Measurements from ENCODE around the gene TECPR1.
A peak's percentile ranks its signal among the peaks of the same experiment; 100 is the strongest.

The TECPR1 gene

GRCh38 chr7:98241674-98242241, 10.3 kb downstream of the TECPR1 start:
- no peaks in the 10 kb centered on the region for H3K27me3 ChIP-seq (ENCODE audit: control insufficient read depth in 3 of 3, insufficient read depth in 3 of 3, low read depth in 1 of 3, low read length in 3 of 3)
- H2BK5ac ChIP-seq (ENCODE audit: low read length): no peak overlapping the region
- H4K91ac ChIP-seq (ENCODE audit: low read depth, low read length, poor library complexity): no peak overlapping the region
- H3K14ac ChIP-seq (ENCODE audit: low read length): no peak overlapping the region
- H4K8ac ChIP-seq (ENCODE audit: low read depth, low read length): no peak overlapping the region
- no peak overlapping the region for H3K4me3 ChIP-seq (ENCODE audit: low read length in 2 of 2)
- H2AFZ ChIP-seq (ENCODE audit: low read length): no peak overlapping the region
- peak overlapping the region; percentile 10 for H2BK120ac ChIP-seq (ENCODE audit: low read depth, low read length)
- H2AK5ac ChIP-seq (ENCODE audit: low read depth, low read length): peak overlapping the region; percentile 66
- H3K4ac ChIP-seq (ENCODE audit: low read length): no peak overlapping the region
- H3K23ac ChIP-seq (ENCODE audit: low read depth, low read length, poor library complexity): no peak overlapping the region
- H3K79me1 ChIP-seq (ENCODE audit: low read depth, low read length): peaks cover 3% of the 10 kb centered on the region
- no peak overlapping the region for H3K4me2 ChIP-seq (ENCODE audit: insufficient read depth, low read length, poor library complexity, severe bottlenecking)
- peaks cover 7 to 31% of the 10 kb centered on the region in 2 donors for H3K36me3 ChIP-seq (replicated peaks in 1 of 2; ENCODE audit: control insufficient read depth in 2 of 2, insufficient read depth in 2 of 2, low read length in 2 of 2)
- H3K9ac ChIP-seq (ENCODE audit: low read depth, low read length, poor library complexity): peak overlapping the region; percentile 30
- DNase-seq (ENCODE audit: low spot score): no peak
- H3K27ac ChIP-seq (replicated peaks; ENCODE audit: low read length): no peak overlapping the region
- H3K4me1 ChIP-seq (ENCODE audit: control insufficient read depth in 2 of 2, insufficient read depth in 1 of 2, low read depth in 1 of 2, low read length in 2 of 2): peaks cover 2 to 4% of the 10 kb centered on the region in 2 donors
- H2BK15ac ChIP-seq (ENCODE audit: low read length): no peak overlapping the region
- H2BK12ac ChIP-seq (ENCODE audit: low read length): no peak overlapping the region
- H3K18ac ChIP-seq (ENCODE audit: low read length): peak overlapping the region; percentile 23
- WGBS, 2 donors (ENCODE audit: extremely low coverage in 2 of 2, insufficient read length in 2 of 2, insufficient replicate concordance in 1 of 2): no CpG with 5 or more reads among the region's 16 CpGs
- H3K9me3 ChIP-seq (replicated peaks in 1 of 2; ENCODE audit: control insufficient read depth in 2 of 2, insufficient read depth in 1 of 2, low read depth in 1 of 2, low read length in 2 of 2): no peaks in the 10 kb centered on the region

DNA sequence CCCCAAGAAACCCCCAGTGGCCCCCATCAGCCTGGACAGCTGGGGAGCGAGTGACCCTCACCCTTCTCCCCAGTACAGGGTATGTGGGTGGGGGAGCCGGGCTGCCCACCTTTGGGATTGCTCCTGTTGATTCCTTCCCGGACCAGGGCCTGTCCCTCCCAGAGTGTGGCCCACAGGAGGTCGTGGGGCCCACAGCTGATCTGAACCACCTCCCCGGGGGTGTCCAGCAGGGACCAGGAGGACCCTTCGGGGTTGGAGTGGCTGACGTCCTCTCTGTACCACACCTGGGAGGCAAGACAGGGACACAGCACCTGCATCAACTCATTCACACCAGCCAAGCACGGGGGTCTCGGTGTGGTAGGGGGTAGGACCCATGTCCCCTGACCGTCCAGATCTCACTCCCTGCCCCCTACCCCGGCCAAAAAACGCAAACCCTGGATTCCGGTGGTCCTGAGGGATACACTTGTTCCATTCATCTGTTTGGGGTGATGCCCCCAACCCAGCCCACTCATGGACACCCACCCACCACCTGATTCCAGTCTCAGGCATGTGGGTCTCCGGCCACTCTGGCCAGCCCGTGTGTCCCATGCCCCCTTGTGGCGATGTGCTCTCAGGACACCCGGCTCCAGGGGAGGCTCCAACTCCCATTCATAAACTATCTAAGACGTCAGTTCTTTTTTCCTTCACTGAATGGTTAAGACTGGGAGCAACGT, 10.9 kb downstream of the TECPR1 start:
- Histone ChIP-seq H4K8ac (ENCODE audit: low read depth, low read length) (no peak overlapping the region), H3K36me3 (replicated peaks in 1 of 2; ENCODE audit: control insufficient read depth in 2 of 2, insufficient read depth in 2 of 2, low read length in 2 of 2) (peaks cover 7 to 36% of the 10 kb centered on the region in 2 donors), H2BK5ac (ENCODE audit: low read length) (no peak overlapping the region), H3K14ac (ENCODE audit: low read length) (no peak overlapping the region), H2AFZ (ENCODE audit: low read length) (no peak overlapping the region), H3K18ac (ENCODE audit: low read length) (peak overlapping the region; percentile 38), H4K91ac (ENCODE audit: low read depth, low read length, poor library complexity) (no peak overlapping the region), H3K27me3 (ENCODE audit: control insufficient read depth in 3 of 3, insufficient read depth in 3 of 3, low read depth in 1 of 3, low read length in 3 of 3) (no peaks in the 10 kb centered on the region), H3K4ac (ENCODE audit: low read length) (no peak overlapping the region), H2AK5ac (ENCODE audit: low read depth, low read length) (peak overlapping the region; percentile 66), H3K4me3 (ENCODE audit: low read length in 2 of 2) (no peak overlapping the region), H3K4me1 (ENCODE audit: control insufficient read depth in 2 of 2, insufficient read depth in 1 of 2, low read depth in 1 of 2, low read length in 2 of 2) (peaks cover 2 to 4% of the 10 kb centered on the region in 2 donors), H2BK12ac (ENCODE audit: low read length) (no peak overlapping the region), H2BK120ac (ENCODE audit: low read depth, low read length) (no peak overlapping the region), H3K9ac (ENCODE audit: low read depth, low read length, poor library complexity) (no peak overlapping the region), H3K23ac (ENCODE audit: low read depth, low read length, poor library complexity) (no peak overlapping the region), H3K79me1 (ENCODE audit: low read depth, low read length) (peaks cover 3% of the 10 kb centered on the region), H3K27ac (replicated peaks; ENCODE audit: low read length) (no peak overlapping the region), H3K4me2 (ENCODE audit: insufficient read depth, low read length, poor library complexity, severe bottlenecking) (no peak overlapping the region), H3K9me3 (replicated peaks in 1 of 2; ENCODE audit: control insufficient read depth in 2 of 2, insufficient read depth in 1 of 2, low read depth in 1 of 2, low read length in 2 of 2) (no peaks in the 10 kb centered on the region), H2BK15ac (ENCODE audit: low read length) (no peak overlapping the region)
- WGBS, 2 donors (ENCODE audit: extremely low coverage in 2 of 2, insufficient read length in 2 of 2, insufficient replicate concordance in 1 of 2): no CpG with 5 or more reads among the region's 19 CpGs
- DNase-seq (ENCODE audit: low spot score): peak; percentile 37

DNA sequence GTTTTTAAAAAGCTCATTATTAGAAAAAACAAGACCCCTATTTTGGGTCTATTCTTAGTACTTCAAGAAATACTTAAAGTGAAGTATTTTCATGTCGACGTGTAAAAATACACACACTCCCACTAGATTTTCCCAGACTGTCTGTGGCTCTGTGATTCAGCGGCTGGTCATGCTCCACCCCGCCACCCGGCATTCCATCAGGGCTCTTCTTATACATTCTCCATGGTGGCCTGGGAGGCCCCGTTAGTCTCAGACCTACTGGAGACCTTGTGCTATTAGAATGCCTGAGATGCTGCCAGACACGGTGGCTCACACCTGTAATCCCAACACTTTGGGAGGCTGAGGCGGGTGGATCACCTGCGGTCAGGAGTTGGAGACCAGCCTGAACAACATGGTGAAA, 13.1 kb downstream of the TECPR1 start:
- Histone ChIP-seq H3K4me2 (ENCODE audit: insufficient read depth, low read length, poor library complexity, severe bottlenecking) (no peak overlapping the region), H3K27me3 (ENCODE audit: control insufficient read depth in 3 of 3, insufficient read depth in 3 of 3, low read depth in 1 of 3, low read length in 3 of 3) (no peaks in the 10 kb centered on the region), H2BK15ac (ENCODE audit: low read length) (no peak overlapping the region), H3K9me3 (replicated peaks in 1 of 2; ENCODE audit: control insufficient read depth in 2 of 2, insufficient read depth in 1 of 2, low read depth in 1 of 2, low read length in 2 of 2) (no peaks in the 10 kb centered on the region), H3K4ac (ENCODE audit: low read length) (no peak overlapping the region), H3K23ac (ENCODE audit: low read depth, low read length, poor library complexity) (no peak overlapping the region), H3K14ac (ENCODE audit: low read length) (no peak overlapping the region), H2BK12ac (ENCODE audit: low read length) (no peak overlapping the region), H3K9ac (ENCODE audit: low read depth, low read length, poor library complexity) (no peak overlapping the region), H2BK120ac (ENCODE audit: low read depth, low read length) (no peak overlapping the region), H4K91ac (ENCODE audit: low read depth, low read length, poor library complexity) (no peak overlapping the region), H3K79me1 (ENCODE audit: low read depth, low read length) (peaks cover 5% of the 10 kb centered on the region), H2AK5ac (ENCODE audit: low read depth, low read length) (no peak overlapping the region), H3K27ac (replicated peaks; ENCODE audit: low read length) (no peak overlapping the region), H2AFZ (ENCODE audit: low read length) (no peak overlapping the region), H3K4me1 (ENCODE audit: control insufficient read depth in 2 of 2, insufficient read depth in 1 of 2, low read depth in 1 of 2, low read length in 2 of 2) (peaks cover 2 to 4% of the 10 kb centered on the region in 2 donors), H2BK5ac (ENCODE audit: low read length) (no peak overlapping the region), H3K18ac (ENCODE audit: low read length) (no peak overlapping the region), H3K4me3 (ENCODE audit: low read length in 2 of 2) (no peak overlapping the region), H3K36me3 (replicated peaks in 1 of 2; ENCODE audit: control insufficient read depth in 2 of 2, insufficient read depth in 2 of 2, low read length in 2 of 2) (peaks cover 3 to 33% of the 10 kb centered on the region in 2 donors), H4K8ac (ENCODE audit: low read depth, low read length) (no peak overlapping the region)
- DNase-seq (ENCODE audit: low spot score): no peak
- no CpG with 5 or more reads among the region's 9 CpGs for WGBS, 2 donors (ENCODE audit: extremely low coverage in 2 of 2, insufficient read length in 2 of 2, insufficient replicate concordance in 1 of 2)

GRCh38 chr7:98238076-98238475, 14.0 kb downstream of the TECPR1 start:
- Histone ChIP-seq H4K91ac (ENCODE audit: low read depth, low read length, poor library complexity) (no peak overlapping the region), H3K4me3 (ENCODE audit: low read length in 2 of 2) (no peak overlapping the region), H3K14ac (ENCODE audit: low read length) (no peak overlapping the region), H2BK120ac (ENCODE audit: low read depth, low read length) (no peak overlapping the region), H4K8ac (ENCODE audit: low read depth, low read length) (no peak overlapping the region), H3K23ac (ENCODE audit: low read depth, low read length, poor library complexity) (no peak overlapping the region), H3K18ac (ENCODE audit: low read length) (no peak overlapping the region), H3K36me3 (replicated peaks in 1 of 2; ENCODE audit: control insufficient read depth in 2 of 2, insufficient read depth in 2 of 2, low read length in 2 of 2) (peaks cover 3 to 33% of the 10 kb centered on the region in 2 donors), H3K4ac (ENCODE audit: low read length) (no peak overlapping the region), H3K27ac (replicated peaks; ENCODE audit: low read length) (no peak overlapping the region), H2AFZ (ENCODE audit: low read length) (no peak overlapping the region), H2AK5ac (ENCODE audit: low read depth, low read length) (no peak overlapping the region), H2BK12ac (ENCODE audit: low read length) (peak overlapping the region; percentile 84), H3K79me1 (ENCODE audit: low read depth, low read length) (peaks cover 5% of the 10 kb centered on the region), H3K9ac (ENCODE audit: low read depth, low read length, poor library complexity) (no peak overlapping the region), H2BK15ac (ENCODE audit: low read length) (no peak overlapping the region), H2BK5ac (ENCODE audit: low read length) (no peak overlapping the region), H3K27me3 (ENCODE audit: control insufficient read depth in 3 of 3, insufficient read depth in 3 of 3, low read depth in 1 of 3, low read length in 3 of 3) (no peaks in the 10 kb centered on the region), H3K4me2 (ENCODE audit: insufficient read depth, low read length, poor library complexity, severe bottlenecking) (no peak overlapping the region), H3K9me3 (replicated peaks in 1 of 2; ENCODE audit: control insufficient read depth in 2 of 2, insufficient read depth in 1 of 2, low read depth in 1 of 2, low read length in 2 of 2) (no peaks in the 10 kb centered on the region), H3K4me1 (ENCODE audit: control insufficient read depth in 2 of 2, insufficient read depth in 1 of 2, low read depth in 1 of 2, low read length in 2 of 2) (peaks cover 2 to 4% of the 10 kb centered on the region in 2 donors)
- WGBS, 2 donors (ENCODE audit: extremely low coverage in 2 of 2, insufficient read length in 2 of 2, insufficient replicate concordance in 1 of 2): no CpG with 5 or more reads among the region's 4 CpGs
- DNase-seq (ENCODE audit: low spot score): no peak

Data from neuronal stem cell (in vitro differentiated cells).